ENCODE measurements around the gene ILF2. TPM values are rescaled to one million over a fixed set of nuclear protein-coding genes. Genes with fewer than 3 reads are reported as not detected.

ILF2 gene
- total RNA-seq, 3 donors from 2014 or later (not counting 1 experiment from before 2014, with no cell fraction given), result 97.6 to 134 (median 110) TPM

DNA sequence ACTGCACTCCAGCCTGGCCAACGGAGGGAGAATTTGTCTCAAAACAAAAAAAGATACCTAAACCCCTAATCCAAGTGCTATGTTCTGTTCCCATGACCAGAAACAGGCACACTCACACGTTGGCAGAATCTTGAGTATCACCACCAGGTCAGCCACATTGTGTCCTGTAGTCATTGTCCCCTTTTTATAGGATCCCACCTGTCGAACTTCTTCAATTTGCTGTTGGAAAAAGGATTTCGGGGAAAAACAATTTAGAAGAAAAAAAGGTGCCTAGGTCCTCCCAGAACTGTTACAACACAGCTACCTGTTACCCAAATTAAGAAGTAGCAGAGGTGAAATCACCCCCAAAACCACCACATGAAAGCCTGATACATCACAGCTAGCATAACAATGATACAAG lies 3.4 kb downstream of the ILF2 start:
- peaks cover 20% of the 10 kb centered on the region for H3K4me1 ChIP-seq (ENCODE audit: control insufficient read depth, insufficient read depth, low read length)
- intact Hi-C loops (cut with micrococcal nuclease), result no loop called here
- WGBS (ENCODE audit: insufficient coverage), result 99% methylated on average over 4 of the region's 4 CpGs
- H3K27ac Mint-ChIP-seq, result peak overlapping the region in 1 of 2 donors; percentile 23
- H3K27me3 Mint-ChIP-seq (ENCODE audit: low read depth in 2 of 2), result no peaks in the 10 kb centered on the region
- no peak for DNase-seq
- peaks cover 72% of the 10 kb centered on the region for H3K36me3 ChIP-seq (ENCODE audit: control insufficient read depth, insufficient read depth, low read length)
- H3K4me3 Mint-ChIP-seq, result no peak overlapping the region
- H3K27ac ChIP-seq (ENCODE audit: low read length), result no peak overlapping the region
- H3K27me3 ChIP-seq (ENCODE audit: control insufficient read depth, insufficient read depth, low read length), result no peaks in the 10 kb centered on the region
- ATAC-seq, result no peak
- peaks cover 8 to 10% of the 10 kb centered on the region in 2 donors for H3K4me1 Mint-ChIP-seq
- TF ChIP-seq, protein P1, sequence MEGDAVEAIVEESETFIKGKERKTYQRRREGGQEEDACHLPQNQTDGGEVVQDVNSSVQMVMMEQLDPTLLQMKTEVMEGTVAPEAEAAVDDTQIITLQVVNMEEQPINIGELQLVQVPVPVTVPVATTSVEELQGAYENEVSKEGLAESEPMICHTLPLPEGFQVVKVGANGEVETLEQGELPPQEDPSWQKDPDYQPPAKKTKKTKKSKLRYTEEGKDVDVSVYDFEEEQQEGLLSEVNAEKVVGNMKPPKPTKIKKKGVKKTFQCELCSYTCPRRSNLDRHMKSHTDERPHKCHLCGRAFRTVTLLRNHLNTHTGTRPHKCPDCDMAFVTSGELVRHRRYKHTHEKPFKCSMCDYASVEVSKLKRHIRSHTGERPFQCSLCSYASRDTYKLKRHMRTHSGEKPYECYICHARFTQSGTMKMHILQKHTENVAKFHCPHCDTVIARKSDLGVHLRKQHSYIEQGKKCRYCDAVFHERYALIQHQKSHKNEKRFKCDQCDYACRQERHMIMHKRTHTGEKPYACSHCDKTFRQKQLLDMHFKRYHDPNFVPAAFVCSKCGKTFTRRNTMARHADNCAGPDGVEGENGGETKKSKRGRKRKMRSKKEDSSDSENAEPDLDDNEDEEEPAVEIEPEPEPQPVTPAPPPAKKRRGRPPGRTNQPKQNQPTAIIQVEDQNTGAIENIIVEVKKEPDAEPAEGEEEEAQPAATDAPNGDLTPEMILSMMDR (IDR thresholded peaks at IDR 0.05), result no peak
- peaks cover 11% of the 10 kb centered on the region for H3K36me3 Mint-ChIP-seq
- H3K4me3 ChIP-seq (ENCODE audit: low read length), result no peak overlapping the region
- no peaks in the 10 kb centered on the region for H3K9me3 Mint-ChIP-seq
- H3K9me3 ChIP-seq (ENCODE audit: control insufficient read depth, insufficient read depth, low read length), result no peaks in the 10 kb centered on the region

DNA sequence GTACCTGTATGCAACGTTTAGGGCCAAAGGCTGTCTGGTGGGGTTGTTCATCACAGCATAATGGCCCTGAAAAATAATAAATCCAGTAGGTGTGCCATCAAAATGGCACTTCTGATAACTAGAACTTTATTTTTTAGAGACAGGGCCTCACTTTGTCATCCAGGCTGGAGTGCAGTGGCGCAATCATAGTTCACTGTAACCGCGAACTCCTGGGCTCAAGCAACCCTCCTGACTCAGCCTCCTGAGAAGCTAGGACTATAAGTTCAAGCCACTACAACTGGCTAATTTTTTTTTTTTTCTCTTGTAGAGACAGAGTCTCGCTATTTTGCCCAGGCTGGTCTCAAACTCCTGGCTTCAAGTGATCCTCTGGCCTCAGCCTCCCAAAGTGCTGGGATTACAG lies 7.6 kb downstream of the ILF2 start:
- Histone ChIP-seq H3K27me3 (ENCODE audit: control insufficient read depth, insufficient read depth, low read length) (no peaks in the 10 kb centered on the region), H3K27ac (ENCODE audit: low read length) (no peak overlapping the region), H3K4me1 (ENCODE audit: control insufficient read depth, insufficient read depth, low read length) (peaks cover 13% of the 10 kb centered on the region), H3K4me3 (ENCODE audit: low read length) (no peak overlapping the region), H3K9me3 (ENCODE audit: control insufficient read depth, insufficient read depth, low read length) (no peaks in the 10 kb centered on the region), H3K36me3 (ENCODE audit: control insufficient read depth, insufficient read depth, low read length) (peaks cover 77% of the 10 kb centered on the region)
- ATAC-seq (no peak), DNase-seq (no peak)
- no peaks in the 10 kb centered on the region for H3K27me3 Mint-ChIP-seq (ENCODE audit: low read depth in 2 of 2)
- peaks cover 9% of the 10 kb centered on the region for H3K36me3 Mint-ChIP-seq
- H3K27ac Mint-ChIP-seq, result no peak overlapping the region
- 93% methylated on average over 5 of the region's 5 CpGs for WGBS (ENCODE audit: insufficient coverage)
- intact Hi-C loops (cut with micrococcal nuclease), result no loop called here
- H3K4me1 Mint-ChIP-seq, result peaks cover 13 to 14% of the 10 kb centered on the region in 2 donors
- no peaks in the 10 kb centered on the region for H3K9me3 Mint-ChIP-seq
- H3K4me3 Mint-ChIP-seq, result no peak overlapping the region
- TF ChIP-seq, protein P1 (IDR thresholded peaks at IDR 0.05), result no peak

DNA sequence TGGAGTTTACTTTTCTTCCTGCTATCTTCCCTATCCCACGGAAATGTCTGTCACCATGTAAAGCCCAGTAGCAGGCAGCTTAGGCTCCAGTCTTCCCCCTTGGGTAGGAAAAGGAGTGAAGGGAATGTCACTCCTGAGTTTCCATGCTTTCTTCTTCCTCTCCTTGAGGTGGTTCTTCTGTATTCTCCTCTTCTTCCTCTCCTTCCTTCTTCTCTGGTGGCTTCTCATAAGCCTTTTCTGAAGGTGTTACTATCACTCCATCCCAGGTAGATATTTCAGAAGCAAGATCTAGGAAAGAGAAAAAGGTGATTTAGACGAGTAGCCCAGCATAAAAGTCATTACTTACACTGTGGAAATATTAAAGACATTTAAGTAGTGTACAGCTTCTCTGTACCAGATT lies 8.5 kb downstream of the ILF2 start:
- intact Hi-C loops (cut with micrococcal nuclease), result no loop called here
- H3K4me3 ChIP-seq (ENCODE audit: low read length), result no peak overlapping the region
- Mint-ChIP-seq H3K27ac (peak overlapping the region in 1 of 2 donors; percentile 20), H3K4me3 (no peak overlapping the region), H3K27me3 (ENCODE audit: low read depth in 2 of 2) (no peaks in the 10 kb centered on the region), H3K4me1 (peaks cover 7 to 13% of the 10 kb centered on the region in 2 donors), H3K9me3 (no peaks in the 10 kb centered on the region), H3K36me3 (no peaks in the 10 kb centered on the region)
- peaks cover 68% of the 10 kb centered on the region for H3K36me3 ChIP-seq (ENCODE audit: control insufficient read depth, insufficient read depth, low read length)
- H3K4me1 ChIP-seq (ENCODE audit: control insufficient read depth, insufficient read depth, low read length), result peaks cover 18% of the 10 kb centered on the region
- DNase-seq, result no peak
- no peak overlapping the region for H3K27ac ChIP-seq (ENCODE audit: low read length)
- TF ChIP-seq, protein P1 (IDR thresholded peaks at IDR 0.05), result no peak
- no CpG with 5 or more reads among the region's 2 CpGs for WGBS (ENCODE audit: insufficient coverage)
- ATAC-seq, result no peak
- H3K9me3 ChIP-seq (ENCODE audit: control insufficient read depth, insufficient read depth, low read length), result no peaks in the 10 kb centered on the region
- H3K27me3 ChIP-seq (ENCODE audit: control insufficient read depth, insufficient read depth, low read length), result no peaks in the 10 kb centered on the region

DNA sequence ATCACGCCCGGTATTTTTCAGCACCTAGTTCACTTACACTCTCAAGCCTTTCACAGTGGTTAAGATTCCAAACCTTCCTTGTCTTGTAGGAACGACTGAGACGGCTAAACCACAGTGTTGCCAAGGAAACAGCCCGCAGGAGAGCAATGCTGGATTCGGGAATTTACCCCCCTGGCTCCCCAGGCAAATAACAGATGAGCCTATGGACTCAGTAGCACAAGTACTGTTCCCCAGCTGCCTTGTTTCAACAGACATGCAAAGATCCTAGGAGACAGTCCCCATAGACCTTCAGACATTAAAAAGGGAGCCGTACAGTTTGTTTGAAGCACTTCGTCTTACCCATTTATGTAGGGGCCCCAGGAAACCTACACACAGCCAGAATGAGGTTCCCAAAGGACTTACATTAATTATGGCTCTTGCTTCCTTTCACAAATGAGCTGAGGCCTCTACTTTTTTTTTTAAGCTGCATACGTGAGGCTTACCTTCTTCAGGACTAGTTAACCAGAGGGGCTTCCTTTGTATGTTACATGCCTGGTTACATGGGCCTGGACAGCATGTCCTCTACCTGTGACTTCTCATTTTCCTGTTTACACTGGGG lies 9.6 kb downstream of the ILF2 start:
- H3K27me3 ChIP-seq (ENCODE audit: control insufficient read depth, insufficient read depth, low read length), result no peaks in the 10 kb centered on the region
- peaks cover 7 to 13% of the 10 kb centered on the region in 2 donors for H3K4me1 Mint-ChIP-seq
- no peaks in the 10 kb centered on the region for H3K9me3 ChIP-seq (ENCODE audit: control insufficient read depth, insufficient read depth, low read length)
- H3K27me3 Mint-ChIP-seq (ENCODE audit: low read depth in 2 of 2), result no peaks in the 10 kb centered on the region
- intact Hi-C loops (cut with micrococcal nuclease), result no loop called here
- DNase-seq (no peak), ATAC-seq (no peak)
- TF ChIP-seq, protein P1 (IDR thresholded peaks at IDR 0.05), result no peak
- WGBS (ENCODE audit: insufficient coverage), result 87% methylated on average over 9 of the region's 9 CpGs
- peak overlapping the region; percentile 74 for H3K4me3 Mint-ChIP-seq
- no peak overlapping the region for H3K4me3 ChIP-seq (ENCODE audit: low read length)
- no peak overlapping the region for H3K27ac ChIP-seq (ENCODE audit: low read length)
- peaks cover 57% of the 10 kb centered on the region for H3K36me3 ChIP-seq (ENCODE audit: control insufficient read depth, insufficient read depth, low read length)
- no peaks in the 10 kb centered on the region for H3K9me3 Mint-ChIP-seq
- peaks cover 18% of the 10 kb centered on the region for H3K4me1 ChIP-seq (ENCODE audit: control insufficient read depth, insufficient read depth, low read length)
- no peaks in the 10 kb centered on the region for H3K36me3 Mint-ChIP-seq
- peak overlapping the region; percentile 20 to 67 for H3K27ac Mint-ChIP-seq

All from natural killer cell (primary cell).